Ectodermal cell (in vitro differentiated cells): ENCODE data around the gene DPP10.

Experiments used
- H3K27ac ChIP-seq: 2 replicates; pipeline ENCODE4 v1.7.0; 2013; ENCODE audit warnings: mild to moderate bottlenecking, low read depth, low read length; ENCODE audit not compliant: insufficient read depth, poor library complexity, severe bottlenecking
- H3K27me3 ChIP-seq: 2 replicates; pipeline ENCODE4 v1.7.0; 2013; ENCODE audit warnings: mild to moderate bottlenecking, low read length; ENCODE audit not compliant: insufficient read depth, control insufficient read depth, poor library complexity, severe bottlenecking
- H3K36me3 ChIP-seq: one replicate; pipeline ENCODE4 v1.7.0; 2013; ENCODE audit warnings: low read length; ENCODE audit not compliant: control insufficient read depth, insufficient read depth
- H3K4me1 ChIP-seq: one replicate; pipeline ENCODE4 v1.7.0; 2013; ENCODE audit warnings: low read length; ENCODE audit not compliant: control insufficient read depth, insufficient read depth
- H3K4me3 ChIP-seq: 2 replicates; pipeline ENCODE4 v1.7.0; 2013; ENCODE audit warnings: low read depth, low read length, control low read depth; ENCODE audit not compliant: insufficient read depth
- H3K9me3 ChIP-seq: 2 replicates; pipeline ENCODE4 v1.7.0; 2013; ENCODE audit warnings: mild to moderate bottlenecking, low read length, moderate library complexity; ENCODE audit not compliant: control insufficient read depth
- WGBS, 2 experiments: methylation state at CpG; one replicate each; pipeline ENCODE4 v1.1.7; 2013; ENCODE audit warnings: missing lambda C conversion rate in 2 of 2; 5-methylcytosine and 5-hydroxymethylcytosine counted together

Gene DPP10

GRCh38 chr2:114698520-114698919, 256.1 kb downstream of the DPP10 start:
- WGBS, 2 experiments, result 88 to 89% methylated on average over 1 of the region's 1 CpG
- H3K9me3 ChIP-seq, result no peaks in the 10 kb centered on the region
- no peak overlapping the region for H3K27ac ChIP-seq
- no peaks in the 10 kb centered on the region for H3K27me3 ChIP-seq
- no peaks in the 10 kb centered on the region for H3K4me1 ChIP-seq
- no peak overlapping the region for H3K4me3 ChIP-seq
- H3K36me3 ChIP-seq, result no peaks in the 10 kb centered on the region

GRCh38 chr2:114699423-114699944, 257.0 kb downstream of the DPP10 start:
- Histone ChIP-seq H3K9me3 (no peaks in the 10 kb centered on the region), H3K27ac (no peak overlapping the region), H3K4me3 (no peak overlapping the region), H3K4me1 (no peaks in the 10 kb centered on the region), H3K36me3 (no peaks in the 10 kb centered on the region), H3K27me3 (no peaks in the 10 kb centered on the region)
- 93 to 94% methylated on average over 2 of the region's 2 CpGs for WGBS, 2 experiments

GRCh38 chr2:114700440-114700839, 258.0 kb downstream of the DPP10 start:
- 71 to 79% methylated on average over 5 of the region's 5 CpGs for WGBS, 2 experiments

GRCh38 chr2:114709936-114710850, 267.8 kb downstream of the DPP10 start:
- Histone ChIP-seq H3K27me3 (no peaks in the 10 kb centered on the region), H3K9me3 (no peaks in the 10 kb centered on the region), H3K4me3 (no peak overlapping the region), H3K4me1 (peaks cover 13% of the 10 kb centered on the region), H3K27ac (no peak overlapping the region), H3K36me3 (no peaks in the 10 kb centered on the region)
- WGBS, 2 experiments, result 67 to 69% methylated on average over 4 of the region's 4 CpGs

More at GRCh38 chr2:114700440-114700839, 258.0 kb downstream of the DPP10 start:
- no peaks in the 10 kb centered on the region for H3K9me3 ChIP-seq
- H3K27me3 ChIP-seq, result no peaks in the 10 kb centered on the region
- H3K36me3 ChIP-seq, result no peaks in the 10 kb centered on the region
- H3K27ac ChIP-seq, result no peak overlapping the region
- H3K4me1 ChIP-seq, result no peaks in the 10 kb centered on the region
- no peak overlapping the region for H3K4me3 ChIP-seq

- 0% methylated on average over 1 of the region's 1 CpG for WGBS, 2 experiments
- peak overlapping the region; percentile 70 for H3K27ac ChIP-seq
- peaks cover 21% of the 10 kb centered on the region for H3K4me1 ChIP-seq
- no peaks in the 10 kb centered on the region for H3K27me3 ChIP-seq
- H3K9me3 ChIP-seq, result no peaks in the 10 kb centered on the region
- H3K4me3 ChIP-seq, result no peak overlapping the region
- H3K36me3 ChIP-seq, result no peaks in the 10 kb centered on the region
Observed at GRCh38 chr2:114714313-114714712, 271.9 kb downstream of the DPP10 start.

GRCh38 chr2:114717049-114717448, 274.6 kb downstream of the DPP10 start:
- WGBS, 2 experiments, result 20 to 32% methylated on average over 2 to 4 of the region's 4 CpGs
- Histone ChIP-seq H3K36me3 (no peaks in the 10 kb centered on the region), H3K4me3 (no peak overlapping the region), H3K9me3 (no peaks in the 10 kb centered on the region), H3K4me1 (peaks cover 21% of the 10 kb centered on the region), H3K27ac (no peak overlapping the region), H3K27me3 (no peaks in the 10 kb centered on the region)

- Histone ChIP-seq H3K9me3 (no peaks in the 10 kb centered on the region), H3K36me3 (no peaks in the 10 kb centered on the region), H3K27me3 (no peaks in the 10 kb centered on the region), H3K27ac (no peak overlapping the region), H3K4me3 (no peak overlapping the region), H3K4me1 (no peaks in the 10 kb centered on the region)
- WGBS, 2 experiments, result 100% methylated on average over 1 of the region's 1 CpG; no CpG with 5 or more reads in 1 of the 2 experiments
Observed at GRCh38 chr2:114724454-114724853, 282.0 kb downstream of the DPP10 start.

- Histone ChIP-seq H3K4me3 (no peak overlapping the region), H3K27me3 (no peaks in the 10 kb centered on the region), H3K9me3 (no peaks in the 10 kb centered on the region), H3K36me3 (no peaks in the 10 kb centered on the region), H3K4me1 (no peaks in the 10 kb centered on the region), H3K27ac (no peak overlapping the region)
- 85 to 87% methylated on average over 3 of the region's 3 CpGs for WGBS, 2 experiments
Observed at GRCh38 chr2:114727012-114727411, 284.6 kb downstream of the DPP10 start.

- H3K27me3 ChIP-seq, result no peaks in the 10 kb centered on the region
- no peaks in the 10 kb centered on the region for H3K36me3 ChIP-seq
- 88 to 97% methylated on average over 3 of the region's 4 CpGs for WGBS, 2 experiments
- H3K27ac ChIP-seq, result no peak overlapping the region
- no peak overlapping the region for H3K4me3 ChIP-seq
- no peaks in the 10 kb centered on the region for H3K4me1 ChIP-seq
- H3K9me3 ChIP-seq, result no peaks in the 10 kb centered on the region
Observed at GRCh38 chr2:114728372-114728771, 285.9 kb downstream of the DPP10 start.

GRCh38 chr2:114729026-114729425, 286.6 kb downstream of the DPP10 start:
- no peaks in the 10 kb centered on the region for H3K4me1 ChIP-seq
- no peaks in the 10 kb centered on the region for H3K9me3 ChIP-seq
- 86 to 94% methylated on average over 5 of the region's 5 CpGs for WGBS, 2 experiments
- H3K36me3 ChIP-seq, result no peaks in the 10 kb centered on the region
- H3K4me3 ChIP-seq, result no peak overlapping the region
- H3K27me3 ChIP-seq, result no peaks in the 10 kb centered on the region
- no peak overlapping the region for H3K27ac ChIP-seq
